ENCODE data around the gene ACBD3.

The ACBD3 gene

GRCh38 chr1:226201029-226201593, 14.6 kb upstream of the ACBD3 start:
- peak in 1 of 5 experiments; percentile 36 for DNase-seq

DNA sequence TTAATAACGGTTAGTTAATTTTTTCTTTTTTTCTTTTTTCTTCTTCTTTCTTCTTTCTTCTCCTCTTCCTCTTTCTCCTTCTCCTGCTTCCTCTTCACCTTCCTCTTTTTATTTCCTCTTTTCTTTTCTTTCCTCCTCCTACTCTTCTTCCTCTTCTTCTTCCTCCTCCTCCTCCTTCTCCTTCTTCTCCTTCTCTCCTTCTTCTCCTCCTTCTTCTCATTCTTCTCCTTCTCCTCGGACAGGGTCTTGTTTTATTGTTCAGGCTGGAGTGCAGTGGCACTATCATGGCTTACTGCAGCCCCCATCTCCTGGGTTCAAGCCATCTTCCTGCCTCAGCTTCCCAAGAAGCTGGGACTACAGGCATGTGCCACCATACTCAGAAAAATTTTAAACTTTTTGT, 13.4 kb upstream of the ACBD3 start:
- no peak for DNase-seq

- no peak for DNase-seq
Measured at GRCh38 chr1:226195144-226195543, 8.6 kb upstream of the ACBD3 start.

- DNase-seq, result no peak
Measured at GRCh38 chr1:226187380-226187779, 839 bp upstream of the ACBD3 start.

DNA sequence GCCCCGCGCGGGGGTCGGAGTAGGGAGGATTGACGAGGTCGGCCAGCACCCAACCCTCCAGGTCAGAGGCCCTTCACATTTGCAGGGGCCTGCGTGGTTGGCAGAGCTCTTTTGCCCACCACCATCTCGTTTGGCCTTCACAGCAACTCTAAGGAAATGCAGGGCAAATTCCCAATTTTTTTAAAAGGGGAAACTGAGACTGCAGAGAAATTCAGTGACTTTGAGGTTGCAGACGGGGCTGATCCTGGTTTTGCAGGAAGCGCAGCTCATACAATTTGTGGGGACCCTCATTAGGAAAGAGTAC, 430 bp upstream of the ACBD3 start:
- no peak for DNase-seq

- DNase-seq, result peak in 1 of 5 experiments; percentile 13
Measured at GRCh38 chr1:226185141-226186036, 1.2 kb downstream of the ACBD3 start.

GRCh38 chr1:226181996-226182714, 4.4 kb downstream of the ACBD3 start:
- no peak for DNase-seq

DNA sequence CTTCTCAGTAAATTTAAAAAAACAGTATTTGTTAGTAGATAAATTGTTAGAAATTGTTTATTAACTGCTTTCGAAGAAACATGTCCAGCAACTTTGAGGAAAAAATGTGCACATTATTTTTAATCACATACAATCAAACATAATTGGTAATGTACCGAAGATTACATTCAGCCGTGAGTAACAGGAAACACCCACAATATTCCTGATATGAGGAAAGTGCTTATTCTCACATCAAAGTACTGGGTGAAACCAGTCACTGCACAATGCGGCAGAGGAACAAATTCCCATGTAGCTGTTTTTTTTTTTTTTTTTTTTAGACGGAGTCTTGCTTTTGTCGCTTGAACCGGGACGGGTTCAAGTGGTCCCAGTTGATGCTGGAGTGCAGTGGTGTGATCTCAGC, 9.7 kb downstream of the ACBD3 start:
- no peak for DNase-seq

DNA sequence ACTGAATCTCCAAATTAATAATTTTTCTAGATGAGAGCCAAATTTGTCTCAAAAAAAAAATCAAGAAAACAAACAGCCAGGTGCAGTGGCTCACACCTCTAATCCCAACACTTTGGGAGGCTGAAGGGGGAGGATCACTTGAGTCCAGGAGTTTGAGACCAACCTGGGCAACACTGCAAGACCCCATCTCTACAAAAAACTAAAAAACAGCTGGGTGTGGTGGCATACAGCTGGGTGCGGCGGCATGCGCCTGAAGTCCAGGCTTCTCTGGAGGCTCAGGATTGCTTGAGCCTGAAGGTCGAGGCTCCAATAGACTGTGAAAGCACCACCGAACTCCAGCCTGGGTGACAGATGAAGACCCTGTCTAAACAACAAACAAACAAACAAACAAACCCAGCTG, 14.0 kb downstream of the ACBD3 start:
- DNase-seq, result no peak

DNA sequence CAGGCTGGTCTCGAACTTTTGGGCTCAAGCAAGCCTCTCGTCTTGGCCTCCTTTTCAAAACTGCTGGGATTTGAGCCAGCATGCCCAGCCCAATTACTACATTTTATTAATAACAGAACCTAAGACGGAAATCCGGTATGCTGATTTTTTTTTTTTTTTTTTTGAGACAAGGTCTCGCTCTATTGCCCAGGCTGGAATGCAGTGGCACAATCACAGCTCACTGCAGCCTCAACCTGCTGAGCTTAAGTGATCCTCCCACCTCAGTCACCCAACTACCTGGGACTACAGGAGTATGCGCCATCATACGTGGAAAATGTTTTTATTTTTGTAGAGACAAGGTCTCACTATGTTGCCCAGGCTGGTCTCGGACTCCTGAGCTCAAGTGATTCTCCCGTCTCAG, 20.2 kb downstream of the ACBD3 start:
- no peak for DNase-seq

DNA sequence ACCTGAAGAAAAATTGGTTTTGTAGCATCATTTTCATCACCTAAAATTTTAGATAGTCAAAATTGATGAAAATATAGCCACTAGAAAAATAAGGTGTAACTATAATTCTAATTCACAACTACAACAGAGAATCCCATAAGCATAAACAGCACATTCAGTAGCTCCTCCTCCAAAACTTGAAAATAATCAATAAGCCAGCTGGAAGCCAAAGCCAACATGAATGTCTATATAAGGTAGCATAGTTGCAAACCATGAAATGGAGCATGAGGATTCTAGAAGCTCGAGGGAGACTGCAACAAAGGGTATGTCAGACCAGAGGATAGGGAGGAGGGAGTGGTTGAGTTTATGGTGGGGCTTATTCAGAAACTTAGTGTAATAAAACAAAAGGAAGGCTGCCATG, 22.4 kb downstream of the ACBD3 start:
- no peak for DNase-seq

- no peak for DNase-seq
Measured at GRCh38 chr1:226162898-226163297, 23.6 kb downstream of the ACBD3 start.

- no peak for DNase-seq
Measured at GRCh38 chr1:226158983-226159382, 27.6 kb downstream of the ACBD3 start.

GRCh38 chr1:226158457-226158856, 28.1 kb downstream of the ACBD3 start:
- DNase-seq, result no peak

DNA sequence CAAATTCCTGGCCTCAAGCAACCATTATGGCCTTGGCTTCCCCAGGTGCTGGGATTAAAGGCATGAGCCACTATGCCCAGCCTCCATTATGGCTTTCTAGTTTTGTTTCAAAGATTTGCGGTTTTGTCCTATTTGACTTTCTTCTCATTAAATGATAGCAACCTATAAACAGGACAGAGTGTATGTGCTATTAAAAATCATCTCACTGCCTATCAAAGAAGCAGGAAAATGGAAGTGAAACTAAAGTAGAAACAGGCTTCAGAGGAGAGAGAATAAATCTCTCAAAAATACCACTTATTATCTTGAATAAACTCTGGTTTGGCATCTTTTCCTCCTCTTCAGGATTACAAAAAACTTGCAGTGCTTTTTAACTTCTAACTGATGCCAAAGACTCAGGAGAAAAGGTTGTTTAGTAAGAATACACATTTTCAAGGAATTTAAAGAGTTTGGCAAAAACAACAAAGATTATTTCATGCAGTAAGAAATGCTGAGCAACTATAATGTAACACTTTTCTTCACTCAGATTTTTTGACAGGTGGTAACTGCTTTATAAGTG, 28.7 kb downstream of the ACBD3 start:
- no peak for DNase-seq

DNA sequence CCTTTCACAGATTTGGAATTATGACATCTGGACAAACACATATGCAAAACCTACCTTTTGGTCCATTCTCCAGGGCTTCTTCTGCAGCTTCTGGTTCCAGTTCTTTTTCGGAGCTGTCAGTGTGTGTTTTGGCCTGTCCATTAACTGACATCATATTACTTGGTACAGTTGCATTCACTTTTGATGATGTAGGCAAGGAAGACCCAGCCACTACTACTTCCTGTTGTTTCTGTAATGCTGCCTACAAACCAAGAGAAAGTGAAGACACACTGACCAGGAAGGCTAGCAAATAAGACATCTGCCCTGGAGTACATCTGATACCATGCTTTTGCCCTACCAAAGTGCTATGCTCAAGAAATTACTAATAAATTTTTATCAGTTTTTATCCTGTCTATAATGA, 31.9 kb downstream of the ACBD3 start:
- no peak for DNase-seq

GRCh38 chr1:226149806-226150205, 36.7 kb downstream of the ACBD3 start:
- no peak for DNase-seq

DNA sequence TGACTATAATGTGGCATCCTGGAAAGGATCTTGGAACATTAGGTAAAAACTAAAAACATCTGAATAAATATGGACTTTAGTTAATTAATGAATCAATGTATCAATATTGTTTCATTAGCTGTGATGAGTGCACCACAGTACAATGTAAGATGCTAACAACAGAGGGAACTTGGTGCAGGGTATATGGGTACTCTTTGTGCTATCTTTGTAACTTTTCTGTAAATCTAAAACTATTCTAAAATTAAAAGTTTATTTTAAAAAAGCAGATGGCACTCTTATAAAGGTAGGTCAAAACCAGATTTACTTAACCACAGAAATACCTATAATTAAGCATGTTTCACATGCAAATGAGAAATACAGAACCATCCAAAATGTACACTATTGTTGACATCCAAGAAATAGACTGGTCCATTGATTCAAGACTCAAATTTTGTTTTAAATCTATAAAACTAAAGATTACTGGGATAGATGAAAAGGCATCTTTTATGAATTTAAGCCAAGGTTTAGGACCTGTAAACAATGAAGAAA, 38.4 kb downstream of the ACBD3 start:
- no peak for DNase-seq

DNA sequence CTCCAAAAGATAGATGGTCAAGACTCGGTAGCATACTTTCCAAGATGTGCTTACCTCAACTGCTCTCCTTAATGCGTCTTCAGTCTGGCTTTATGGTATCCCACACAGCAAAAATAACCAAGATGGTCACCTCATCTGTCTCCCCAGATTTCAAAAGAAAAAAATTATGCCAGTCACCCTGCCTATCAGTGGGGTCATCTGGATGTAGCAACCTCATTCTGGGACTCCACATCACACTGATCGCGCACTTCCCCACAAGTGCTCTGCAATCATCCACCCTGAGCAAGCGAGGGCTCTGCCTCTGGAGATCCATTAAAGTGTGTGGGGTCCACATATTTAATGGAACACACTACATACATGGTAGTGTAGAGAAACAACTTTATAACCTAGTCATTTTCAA, 42.5 kb downstream of the ACBD3 start:
- DNase-seq, result no peak

DNA sequence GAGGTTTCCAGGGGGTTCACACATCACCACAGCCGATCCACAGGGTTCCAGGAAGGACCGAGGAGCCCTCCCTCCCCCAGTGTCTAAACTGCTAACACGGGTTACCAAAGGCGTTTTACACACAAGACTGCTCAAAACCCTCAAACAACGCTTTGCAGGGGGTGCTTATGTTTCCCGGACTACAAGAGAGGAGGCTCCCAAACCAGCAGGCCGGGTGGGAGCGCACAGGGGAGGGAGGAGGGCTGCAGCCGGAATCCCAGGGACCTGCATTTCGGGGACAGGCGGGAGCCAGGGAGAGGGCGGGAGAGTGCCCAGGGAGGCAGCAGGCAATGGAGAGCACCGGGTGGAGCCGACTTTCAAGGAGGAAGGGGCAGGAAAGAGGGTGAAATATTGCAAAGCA, 50.8 kb downstream of the ACBD3 start:
- no peak for DNase-seq

DNA sequence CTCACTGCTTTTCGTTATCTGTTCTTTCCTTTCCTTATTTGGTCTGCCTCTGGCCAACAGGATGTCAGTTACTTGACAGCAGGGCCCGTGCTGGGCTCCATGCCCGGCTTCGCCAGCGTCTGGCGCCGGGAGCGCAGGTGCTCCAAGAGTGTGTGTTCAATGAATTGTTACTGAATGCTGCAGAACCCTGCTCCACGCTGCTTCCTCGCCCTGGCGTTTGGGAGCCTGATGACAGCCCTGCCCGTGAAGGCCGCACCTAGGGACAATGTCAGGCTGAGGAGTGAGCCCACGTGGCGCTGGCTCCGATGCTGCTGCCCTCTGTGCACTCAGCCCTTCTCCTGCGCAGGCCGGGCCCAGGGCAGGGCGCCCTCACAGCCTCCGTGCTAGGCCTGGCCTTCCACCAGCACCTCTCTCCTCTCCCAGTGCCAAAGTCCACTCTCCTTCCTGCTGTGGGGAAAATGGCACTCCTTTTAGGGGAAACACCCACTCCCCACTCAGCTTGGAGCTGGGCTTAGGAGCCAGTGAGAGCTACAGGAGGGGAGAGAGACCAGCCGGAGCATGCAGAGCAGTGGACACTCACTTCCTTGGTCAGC, 51.4 kb downstream of the ACBD3 start:
- no peak for DNase-seq

DNA sequence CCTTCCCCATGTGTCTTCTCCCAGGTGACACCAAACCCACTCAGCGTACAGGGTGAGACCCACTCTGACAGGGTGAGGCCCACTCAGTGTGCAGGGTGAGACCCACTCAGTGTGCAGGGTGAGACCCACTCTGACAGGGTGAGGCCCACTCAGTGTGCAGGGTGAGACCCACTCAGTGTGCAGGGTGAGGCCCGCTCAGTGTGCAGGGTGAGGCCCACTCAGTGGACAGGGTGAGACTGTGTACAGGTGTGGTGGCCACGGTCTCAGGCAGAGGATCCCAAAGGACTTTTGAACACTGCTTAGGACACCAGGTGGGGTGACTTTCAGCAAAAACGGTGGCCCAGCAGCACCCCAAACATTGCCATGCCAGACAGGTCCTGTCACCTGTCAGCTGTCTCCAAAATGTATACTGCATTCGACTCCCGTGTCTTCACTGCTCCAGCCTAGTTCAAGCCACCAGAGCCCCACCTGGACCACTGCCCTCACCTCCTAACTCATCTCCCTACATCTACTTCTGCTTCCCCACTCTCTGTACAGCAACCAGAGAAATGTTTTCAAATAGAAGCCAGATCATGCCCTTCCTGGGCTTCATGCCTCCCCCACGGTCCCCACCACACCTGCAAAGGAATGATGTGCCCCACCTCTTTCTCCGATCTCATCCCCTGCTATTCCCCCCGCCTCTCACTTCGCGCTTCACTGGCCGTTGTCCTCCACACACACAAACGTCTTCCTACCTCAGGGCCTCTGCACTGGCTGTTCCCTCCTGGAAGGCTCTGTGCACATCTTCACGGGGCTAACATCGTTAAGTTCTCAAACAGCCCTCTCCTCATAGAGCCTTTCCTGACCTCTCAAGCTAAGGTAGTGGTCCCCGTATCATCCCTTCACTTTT, 52.1 kb downstream of the ACBD3 start:
- DNase-seq, result no peak

Measured in T-helper 2 cell (primary cell).